PC-3 (cell line): Measurements from ENCODE around the gene KCNQ4. TPM values are rescaled to one million over a fixed set of nuclear protein-coding genes. Genes with fewer than 3 reads are reported as not detected.

Experiments
- ATAC-seq: fragments of 200-7000 bp; cut with Tn5 transposase; 2 replicates; pipeline ENCODE4 v1.9.1; 2020; ENCODE audit warnings: mild to moderate bottlenecking, moderate library complexity
- BruUV-seq: library from RNA; stranded (reverse); fragments of 400-500 nt; replicated peaks from 2 replicates; lab custom pipeline; 2021; lab: Mats Ljungman, UMichigan
- CTCF ChIA-PET: fragments of 300-600 bp; sonication (Branson Sonifier 250); formaldehyde crosslinking; loops from one replicate; lab custom pipeline; 2022; ENCODE audit warnings: antibody characterized with exemption; lab: Charles Lee
- POLR2A ChIA-PET: fragments of 300-600 bp; sonication (Branson Sonifier 250); formaldehyde crosslinking; loops from one replicate; lab custom pipeline; 2022; ENCODE audit warnings: antibody characterized with exemption; ENCODE audit not compliant: unreplicated experiment; lab: Charles Lee
- DNase-seq: peaks from one replicate; pipeline ENCODE4 v3.0.0-alpha.2; 2015
- H2AFZ ChIP-seq: fragments of 300-600 bp; sonication (generic); 2 replicates; pipeline ENCODE4 v1.6.0; 2016; ENCODE audit warnings: antibody characterized with exemption, low read length
- H3F3A ChIP-seq: fragments of 300-600 bp; sonication (generic); one replicate; pipeline ENCODE4 v1.6.0; 2017; ENCODE audit warnings: antibody characterized with exemption, low read length, control low read depth, mild to moderate bottlenecking; ENCODE audit not compliant: unreplicated experiment
- H3K27ac ChIP-seq: fragments of 300-600 bp; sonication (generic); 2 replicates; pipeline ENCODE4 v1.5.1; 2016; ENCODE audit warnings: mild to moderate bottlenecking, low read length
- H3K27me3 ChIP-seq: fragments of 300-600 bp; sonication (generic); 2 replicates; pipeline ENCODE4 v1.6.1; 2016; ENCODE audit warnings: low read length, mixed read lengths
- H3K36me3 ChIP-seq: fragments of 300-600 bp; sonication (generic); 2 replicates; pipeline ENCODE4 v1.6.1; 2016; ENCODE audit warnings: low read depth, mixed run types, low read length, mixed read lengths
- H3K4me1 ChIP-seq: fragments of 300-600 bp; sonication (generic); 2 replicates; pipeline ENCODE4 v1.5.1; 2016; ENCODE audit warnings: low read length; ENCODE audit not compliant: insufficient read depth
- H3K4me2 ChIP-seq: fragments of 300-600 bp; sonication (generic); 2 replicates; pipeline ENCODE4 v1.6.0; 2016; ENCODE audit warnings: low read length
- H3K4me3 ChIP-seq: fragments of 300-600 bp; sonication (generic); 2 replicates; pipeline ENCODE4 v1.5.1; 2016; ENCODE audit warnings: mild to moderate bottlenecking, low read length, mixed read lengths
- H3K79me2 ChIP-seq: fragments of 300-600 bp; sonication (generic); 2 replicates; pipeline ENCODE4 v1.6.1; 2017; ENCODE audit warnings: low read length, mixed read lengths
- H3K9ac ChIP-seq: fragments of 300-600 bp; sonication (generic); 2 replicates; pipeline ENCODE4 v1.6.0; 2016; ENCODE audit warnings: mild to moderate bottlenecking, low read length
- H3K9me2 ChIP-seq: fragments of 300-600 bp; sonication (generic); replicated peaks from 2 replicates; pipeline ENCODE4 v1.6.1; 2016; ENCODE audit warnings: mixed run types, low read length, mixed read lengths
- H3K9me3 ChIP-seq: fragments of 300-600 bp; sonication (generic); 2 replicates; pipeline ENCODE4 v1.6.1; 2016; ENCODE audit warnings: low read length, mixed read lengths
- H4K20me1 ChIP-seq: fragments of 300-600 bp; sonication (generic); 2 replicates; pipeline ENCODE4 v1.6.1; 2016; ENCODE audit warnings: low read length, mixed read lengths
- CTCF ChIP-seq: fragments of 300-600 bp; sonication (generic); conservative IDR thresholded peaks from 2 replicates; pipeline ENCODE4 v1.5.1; 2017; ENCODE audit warnings: antibody characterized with exemption, low read depth, mild to moderate bottlenecking, low read length
- EZH2 ChIP-seq: fragments of 300-600 bp; sonication (generic); IDR thresholded peaks from one replicate; pipeline ENCODE4 v1.6.1; 2017; ENCODE audit warnings: antibody characterized with exemption, mild to moderate bottlenecking, low read length; ENCODE audit not compliant: unreplicated experiment
- EZH2phosphoT487 ChIP-seq: fragments of 300-600 bp; sonication (generic); IDR thresholded peaks from 2 replicates; pipeline ENCODE4 v1.6.1; 2018; ENCODE audit warnings: mild to moderate bottlenecking, antibody characterized with exemption, low read length, borderline replicate concordance
- intact Hi-C: fragments of 100-400 bp; cut with micrococcal nuclease; formaldehyde crosslinking; loops from 2 replicates; pipeline ENCODE4 v1.9.0; 2023
- total RNA-seq: library from RNA; depleted of rRNA; stranded (reverse); fragments of >200 nt; gene quantifications from 2 replicates; pipeline ENCODE4 v1.2.3, GENCODE V29; 2014

Gene KCNQ4
- total RNA-seq, 1 experiment from 2014 or later, result 2.5 TPM

GRCh38 chr1:40873863-40874472 is 90.4 kb downstream of the KCNQ4 start:
- Histone ChIP-seq H3K4me2 (no peak overlapping the region), H3K4me3 (no peak overlapping the region), H3K4me1 (peaks cover 40% of the 10 kb centered on the region), H3K9ac (no peak overlapping the region), H3K27me3 (no peaks in the 10 kb centered on the region), H3K36me3 (peaks cover 8% of the 10 kb centered on the region; the same call in 1 of the 2 replicates), H3K79me2 (no peaks in the 10 kb centered on the region), H3K9me3 (peaks cover 14% of the 10 kb centered on the region), H3F3A (peaks cover 9% of the 10 kb centered on the region), H3K27ac (no peak overlapping the region), H3K9me2 (no peaks in the 10 kb centered on the region), H2AFZ (no peak overlapping the region), H4K20me1 (no peaks in the 10 kb centered on the region)
- no peak for DNase-seq
- ATAC-seq, result no peak
- intact Hi-C loops, result no loop called here
- ChIA-PET POLR2A (no interaction called here), CTCF (no interaction called here)
- TF ChIP-seq EZH2phosphoT487 (no peak), CTCF (no peak), EZH2 (no peak)
- no TSS peak for BruUV-seq

- Histone ChIP-seq H3K4me3 (no peak overlapping the region), H2AFZ (no peak overlapping the region), H3K9me3 (peaks cover 11% of the 10 kb centered on the region), H3K4me1 (peaks cover 36% of the 10 kb centered on the region), H3K9me2 (no peaks in the 10 kb centered on the region), H3K4me2 (no peak overlapping the region), H3K79me2 (no peaks in the 10 kb centered on the region), H3K36me3 (peaks cover 8% of the 10 kb centered on the region; the same call in 1 of the 2 replicates), H3K27ac (peak overlapping the region; percentile 78), H3K9ac (no peak overlapping the region), H3F3A (peaks cover 9% of the 10 kb centered on the region), H3K27me3 (no peaks in the 10 kb centered on the region), H4K20me1 (no peaks in the 10 kb centered on the region)
- DNase-seq, result no peak
- intact Hi-C loops, result no loop called here
- BruUV-seq, result no TSS peak
- ChIA-PET CTCF (interaction anchor here (0.8 kb wide), 1 partner anchor 72 kb away, joined by 3 read pairs; no protein-coding TSS in a partner anchor), POLR2A (interaction anchor here (0.6 to 0.9 kb wide), 2 partner anchors 16 to 19 kb away, joined by 3 read pairs; no protein-coding TSS in a partner anchor)
- TF ChIP-seq EZH2phosphoT487 (no peak), CTCF (no peak), EZH2 (no peak)
- ATAC-seq, result no peak
Measured at GRCh38 chr1:40876436-40876761, 92.8 kb downstream of the KCNQ4 start.

GRCh38 chr1:40876891-40877290 is 93.3 kb downstream of the KCNQ4 start:
- no peaks in the 10 kb centered on the region for H3K27me3 ChIP-seq
- H3K4me1 ChIP-seq, result peaks cover 36% of the 10 kb centered on the region
- H4K20me1 ChIP-seq, result no peaks in the 10 kb centered on the region
- ChIA-PET POLR2A (interaction anchor here (0.9 kb wide), 1 partner anchor 19 kb away, joined by 3 read pairs; no protein-coding TSS in a partner anchor), CTCF (no interaction called here)
- H3K27ac ChIP-seq, result peak overlapping the region; percentile 53
- no peak overlapping the region for H3K4me3 ChIP-seq
- ATAC-seq (no peak), DNase-seq (no peak)
- H3F3A ChIP-seq, result peaks cover 9% of the 10 kb centered on the region
- H2AFZ ChIP-seq, result no peak overlapping the region
- TF ChIP-seq CTCF, result no peak
- TF ChIP-seq EZH2phosphoT487, result no peak
- no peak for TF ChIP-seq EZH2
- H3K79me2 ChIP-seq, result no peaks in the 10 kb centered on the region
- H3K9me2 ChIP-seq, result no peaks in the 10 kb centered on the region
- H3K4me2 ChIP-seq, result no peak overlapping the region
- intact Hi-C loops, result no loop called here
- 0 out of 2 replicates have a peak overlapping the region, but pooled peaks have one; percentile 27 for H3K9ac ChIP-seq
- H3K36me3 ChIP-seq, result peaks cover 8% of the 10 kb centered on the region; the same call in 1 of the 2 replicates
- peaks cover 11% of the 10 kb centered on the region for H3K9me3 ChIP-seq
- no TSS peak for BruUV-seq
